ENCODE measurements around the gene SIRT4.
"Not testable (repeated sequence)": the region's sequence is repeated elsewhere in the genome, so short reads cannot be mapped to it uniquely, and the experiment has no call there.

Gene SIRT4, protein sequence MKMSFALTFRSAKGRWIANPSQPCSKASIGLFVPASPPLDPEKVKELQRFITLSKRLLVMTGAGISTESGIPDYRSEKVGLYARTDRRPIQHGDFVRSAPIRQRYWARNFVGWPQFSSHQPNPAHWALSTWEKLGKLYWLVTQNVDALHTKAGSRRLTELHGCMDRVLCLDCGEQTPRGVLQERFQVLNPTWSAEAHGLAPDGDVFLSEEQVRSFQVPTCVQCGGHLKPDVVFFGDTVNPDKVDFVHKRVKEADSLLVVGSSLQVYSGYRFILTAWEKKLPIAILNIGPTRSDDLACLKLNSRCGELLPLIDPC

GRCh38 chr12:120301962-120302815 lies at the start of gene SIRT4:
SIRT4 (plus strand) TSS chr12:120302321; CDS start chr12:120303562, 1,241 bp downstream.
- peak; percentile 92 for DNase-seq

DNA sequence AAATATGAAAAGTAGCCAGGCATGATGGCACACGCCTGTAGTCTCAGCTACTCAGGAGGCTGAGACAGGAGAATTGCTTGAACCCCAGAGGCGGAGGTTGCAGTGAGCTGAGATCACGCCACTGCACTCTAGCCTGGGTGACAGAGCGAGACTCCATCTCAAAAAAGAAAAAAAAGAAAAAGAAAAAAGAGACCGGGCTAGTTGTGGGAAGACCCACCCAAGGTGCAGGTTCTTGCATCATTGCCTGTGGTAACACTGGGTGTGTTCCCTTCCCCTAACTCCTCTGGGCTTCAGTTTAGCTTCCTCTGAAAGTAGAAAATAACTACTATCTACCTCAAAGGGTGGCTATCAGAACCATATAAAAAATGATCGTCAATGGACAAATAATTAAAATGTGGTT lies 48.8 kb upstream of the SIRT4 start:
- not testable (repeated sequence) for DNase-seq

- DNase-seq = no peak
These were observed 47.3 kb upstream of the SIRT4 start for GRCh38 chr12:120254809-120255208.

DNA sequence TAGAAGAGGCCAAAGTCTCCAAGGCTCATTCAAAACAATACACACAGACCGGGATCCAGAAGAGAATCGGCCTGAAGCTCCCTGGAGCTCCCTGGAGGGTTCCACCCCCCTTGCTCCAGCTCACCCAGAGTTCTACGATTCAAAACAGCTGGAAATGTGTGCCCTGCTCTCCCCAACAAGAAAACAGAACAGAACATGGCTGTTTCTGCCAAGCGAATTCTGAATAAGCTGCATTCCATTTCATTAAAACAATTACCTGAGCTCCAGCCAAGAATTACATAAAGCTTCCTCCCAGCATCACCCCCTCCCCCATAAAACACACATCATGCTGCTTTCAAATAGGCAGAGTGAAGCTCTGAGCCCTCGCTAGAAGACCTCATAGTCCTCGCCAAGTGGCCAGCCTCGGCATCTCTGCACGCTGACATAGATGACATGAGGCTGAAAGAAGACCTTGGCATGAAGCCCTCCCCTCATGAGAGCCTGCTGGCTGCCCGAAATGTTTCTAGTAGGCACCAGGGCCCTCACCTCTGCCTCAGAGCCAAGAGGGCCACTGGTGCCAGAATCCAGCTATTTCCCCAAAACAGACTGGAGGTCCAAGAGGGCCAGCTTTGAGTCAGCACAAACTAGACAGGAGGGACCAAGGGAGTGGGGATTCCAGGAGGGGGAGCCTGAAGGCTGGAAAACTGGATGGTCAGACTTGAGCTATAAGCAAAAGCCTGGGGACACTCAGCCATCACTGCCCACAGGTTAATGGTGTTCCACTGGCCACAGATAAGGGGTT lies 44.9 kb upstream of the SIRT4 start:
- DNase-seq = peak; percentile 80

DNA sequence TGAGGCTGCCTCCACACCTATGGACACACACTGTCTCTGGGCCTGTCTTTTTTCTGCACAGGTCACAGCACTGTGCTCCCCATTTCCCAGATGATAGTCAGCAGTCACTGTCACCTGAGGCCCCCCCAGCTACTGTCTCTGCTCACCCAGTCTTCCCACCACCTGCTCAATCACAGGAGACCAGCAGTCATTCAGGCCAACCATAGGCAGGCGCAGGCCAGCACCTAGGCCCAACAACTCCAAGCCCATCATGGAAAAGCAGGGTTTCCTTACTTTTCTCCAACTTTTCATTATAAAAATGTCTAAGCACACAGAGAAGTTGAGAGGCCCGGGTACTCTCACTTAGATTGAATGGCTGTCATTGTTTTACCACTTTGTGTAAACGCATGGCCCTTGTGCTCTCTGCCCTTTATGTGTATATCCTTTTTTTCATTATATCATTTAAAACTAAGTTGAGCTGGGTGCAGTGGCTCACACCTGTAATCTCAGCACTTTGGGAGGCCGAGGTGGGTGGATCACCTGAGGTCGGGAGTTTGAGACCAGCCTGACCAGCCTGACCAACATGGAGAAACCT lies 43.7 kb upstream of the SIRT4 start:
- DNase-seq = no peak

DNA sequence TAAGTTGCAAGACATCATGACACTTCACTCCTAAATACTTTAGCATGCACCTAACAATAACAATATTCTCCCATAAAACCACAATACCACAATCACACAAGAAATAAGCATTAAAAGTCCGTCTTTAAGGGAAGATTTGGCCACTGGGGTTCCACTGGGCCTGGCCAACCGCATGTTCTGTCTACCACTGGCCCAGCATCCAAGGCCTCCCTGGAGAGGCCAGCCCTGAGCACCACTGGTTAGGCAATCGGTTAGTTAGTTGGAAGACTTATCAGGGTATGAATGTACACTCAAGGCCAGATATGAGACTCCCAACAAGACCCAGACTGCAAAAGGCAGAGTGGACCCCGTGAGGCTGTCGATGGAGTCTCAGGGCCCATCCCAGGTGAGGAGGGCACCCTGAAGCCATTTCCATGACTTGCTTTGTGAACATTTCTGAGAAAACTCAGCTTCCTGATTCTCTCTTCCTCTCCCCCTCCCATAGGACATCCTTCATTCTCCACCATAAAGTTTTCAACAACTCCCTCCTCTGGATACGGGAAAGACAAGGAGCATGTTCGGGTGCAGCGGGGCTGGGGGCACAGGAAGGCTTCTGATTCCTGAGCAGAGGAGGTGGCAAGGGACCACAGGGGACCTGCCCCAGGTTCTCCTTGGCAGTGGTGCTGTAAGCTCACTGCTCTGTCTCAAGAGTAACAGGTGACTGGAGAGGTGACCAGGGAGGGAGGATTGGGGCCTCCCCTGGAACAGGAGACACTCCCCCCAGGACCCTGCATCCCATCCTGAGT lies 42.5 kb upstream of the SIRT4 start:
- DNase-seq = peak; percentile 17

- DNase-seq = no peak
These were observed 41.5 kb upstream of the SIRT4 start for GRCh38 chr12:120260607-120261006.

DNA sequence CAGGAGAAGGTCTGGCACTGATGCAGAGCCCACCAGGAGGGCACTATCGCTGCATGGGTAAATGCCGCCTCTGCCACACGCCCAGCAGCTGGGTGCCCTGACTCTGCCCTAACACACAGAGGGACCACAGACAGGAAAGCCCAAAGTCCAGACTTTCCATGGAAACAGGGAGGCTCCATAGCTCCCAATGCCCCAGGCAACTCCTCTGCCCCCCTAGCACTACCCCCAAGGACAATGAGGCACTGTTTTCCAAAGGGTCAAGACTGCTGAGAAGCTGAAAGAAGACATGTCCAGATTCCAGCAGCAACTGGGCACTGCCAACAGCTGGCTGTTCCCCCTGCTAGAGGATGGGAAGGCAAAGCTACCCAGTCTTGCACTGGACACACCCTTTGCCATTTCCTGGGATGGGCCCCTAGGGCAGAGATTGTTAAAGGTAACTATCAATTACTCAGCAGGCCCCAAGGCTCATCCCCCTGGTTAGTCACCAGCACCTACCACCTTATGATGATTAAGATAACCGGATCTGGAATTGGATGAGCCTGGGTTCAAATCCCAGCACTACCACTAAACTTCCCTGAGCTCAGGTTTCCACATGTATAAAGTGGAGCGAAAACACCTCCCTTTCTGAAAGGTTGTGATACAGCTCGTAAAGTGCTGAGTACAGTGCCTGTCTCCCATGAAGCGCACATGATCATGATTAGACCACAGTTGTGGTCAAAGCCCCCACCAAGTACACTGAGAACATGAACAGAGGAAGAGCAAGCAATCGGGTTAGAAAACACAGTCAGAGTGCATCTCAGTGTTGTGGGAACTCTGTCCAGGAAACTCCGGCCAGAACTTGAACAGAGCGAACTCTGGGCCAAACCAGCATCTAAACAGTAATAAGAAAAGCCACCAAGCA lies 39.9 kb upstream of the SIRT4 start:
- DNase-seq = peak; percentile 37

- peak; percentile 49 for DNase-seq
These were observed 39.0 kb upstream of the SIRT4 start for GRCh38 chr12:120262852-120263747.

DNA sequence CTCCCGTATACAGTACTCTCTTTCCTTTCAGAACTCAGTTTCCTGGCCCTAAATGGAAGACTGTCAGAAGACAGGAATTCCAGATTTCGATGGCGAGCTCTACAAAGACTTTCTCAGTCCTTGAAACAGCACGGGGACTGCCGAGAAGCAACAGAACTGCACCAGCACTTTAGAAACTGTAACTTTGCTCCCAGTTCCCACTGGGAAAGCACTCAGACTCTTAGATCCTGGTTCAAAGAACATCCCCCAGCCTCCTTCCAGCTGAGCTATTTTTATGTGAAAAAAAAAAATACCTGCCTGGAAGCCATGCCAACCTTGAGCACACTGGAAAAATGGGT lies 38.4 kb upstream of the SIRT4 start:
- no peak for DNase-seq

DNA sequence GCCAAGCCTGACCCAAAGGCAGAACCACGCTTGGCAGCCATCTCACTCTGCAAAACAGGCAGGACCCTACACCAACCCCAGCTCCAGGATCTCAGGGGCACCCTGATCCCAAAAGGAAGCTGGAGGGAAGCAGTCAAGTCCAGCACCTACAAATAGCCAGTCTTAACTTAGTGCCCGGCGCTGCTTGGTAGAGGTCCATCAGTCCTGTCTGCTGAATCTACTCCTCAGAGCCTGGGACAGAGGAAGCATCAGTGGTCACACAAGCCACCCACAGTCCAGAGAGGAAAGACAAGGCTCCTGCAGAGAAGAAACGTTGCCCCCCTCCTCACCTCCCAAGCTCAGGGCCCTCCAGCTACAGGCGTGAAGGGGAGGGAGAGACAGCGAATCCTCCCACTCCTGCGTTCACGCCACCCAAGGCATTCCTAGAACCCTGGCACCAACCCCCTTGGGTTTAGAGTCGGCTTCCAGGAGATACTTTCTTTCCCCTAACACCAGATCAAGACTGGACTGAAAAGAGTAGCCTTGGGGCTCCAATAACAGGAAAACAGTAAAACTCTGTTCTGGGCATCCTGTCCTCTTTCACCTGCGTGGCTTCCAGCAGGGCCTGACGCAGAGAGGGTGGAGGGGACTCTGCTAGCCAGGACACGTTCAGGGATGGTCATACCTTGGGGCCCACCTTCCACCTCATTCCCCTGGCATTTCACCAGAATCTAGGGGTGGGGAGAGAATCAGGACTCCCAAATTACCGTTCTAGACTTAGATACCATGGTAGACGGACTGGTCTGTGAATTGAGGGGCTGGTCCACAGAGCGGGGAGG lies 37.8 kb upstream of the SIRT4 start:
- no peak for DNase-seq

DNA sequence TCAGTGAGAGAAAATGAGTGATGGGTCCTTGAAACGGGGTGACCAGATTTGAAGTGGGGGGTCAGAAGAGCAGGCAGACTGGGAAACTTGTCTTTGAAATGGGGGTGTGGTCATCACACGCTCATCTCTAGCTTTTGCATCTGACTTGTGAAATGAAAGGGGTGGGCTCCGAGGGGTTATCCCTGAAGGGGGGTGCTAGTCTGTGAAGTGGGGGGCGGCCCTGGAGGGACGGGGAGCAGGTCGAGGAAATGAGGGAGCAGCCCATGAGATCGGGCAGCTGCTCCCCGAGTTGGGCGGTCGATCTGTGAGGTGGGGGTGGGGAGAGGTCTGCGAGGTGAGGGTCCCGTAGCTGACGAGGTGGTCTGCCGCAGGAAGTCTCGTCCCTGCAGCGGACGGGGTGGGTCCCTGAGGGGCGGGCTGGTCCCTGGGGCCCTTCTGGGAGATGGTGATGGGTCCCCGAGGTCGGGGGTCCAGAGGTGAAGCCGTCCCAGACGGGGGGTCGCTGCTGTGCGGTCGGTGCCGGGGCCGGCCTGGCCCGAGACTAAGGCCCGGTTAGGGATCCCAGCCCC lies 37.1 kb upstream of the SIRT4 start:
- DNase-seq = no peak

DNA sequence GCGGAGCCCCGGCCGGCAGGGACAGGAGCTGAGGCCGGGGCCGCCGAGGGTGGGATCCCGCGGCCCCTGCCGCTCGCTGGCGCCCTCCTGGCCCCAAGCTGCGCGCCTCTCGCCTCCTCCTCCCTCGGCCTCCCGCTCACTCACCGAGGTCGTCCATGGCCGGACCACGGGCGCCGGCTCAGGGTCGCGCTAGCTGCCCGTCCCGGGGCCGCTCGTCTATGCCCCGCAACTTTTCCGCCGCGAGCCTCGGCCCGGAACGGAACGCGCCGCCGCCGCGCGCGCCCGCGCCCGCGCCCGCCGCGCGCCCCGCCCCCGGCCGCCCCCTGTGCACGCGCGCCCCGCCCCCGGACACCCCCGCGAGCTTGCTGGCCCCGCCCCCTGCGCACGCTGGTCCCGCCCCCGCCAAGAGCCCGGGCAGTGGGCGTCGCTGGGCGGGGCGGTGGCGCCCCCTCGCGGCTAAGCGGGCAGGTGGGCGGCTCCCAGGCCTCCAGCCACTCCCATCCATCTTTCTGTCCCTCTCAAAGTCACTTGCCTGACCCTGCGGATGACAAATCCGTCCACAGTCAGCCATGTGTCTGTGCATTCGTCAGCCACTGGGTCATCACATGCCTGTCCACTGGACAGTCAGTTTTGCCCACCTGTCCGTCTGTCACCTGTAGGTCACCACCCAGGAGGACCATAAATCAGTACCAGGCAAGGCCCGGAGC lies 36.5 kb upstream of the SIRT4 start, which contains the start of gene PXN:
TSS of gene PXN (minus strand) at position 258 of the 707 bp plus-strand sequence. CDS start at position 157, 101 bp downstream.
- peak; percentile 75 for DNase-seq

GRCh38 chr12:120266180-120266870 lies 35.8 kb upstream of the SIRT4 start:
- DNase-seq = no peak

- no peak for DNase-seq
These were observed 34.4 kb upstream of the SIRT4 start for GRCh38 chr12:120267736-120268135.

- DNase-seq = peak; percentile 51
These were observed 25.4 kb upstream of the SIRT4 start for GRCh38 chr12:120276734-120277133.
